ENCODE results near the gene FOCAD. TPM values are rescaled to one million over a fixed set of nuclear protein-coding genes. Genes with fewer than 3 reads are reported as not detected.

FOCAD gene
- total and polyA plus RNA-seq, 12 donors = 11.7 to 41.3 (median 31.2) TPM

DNA sequence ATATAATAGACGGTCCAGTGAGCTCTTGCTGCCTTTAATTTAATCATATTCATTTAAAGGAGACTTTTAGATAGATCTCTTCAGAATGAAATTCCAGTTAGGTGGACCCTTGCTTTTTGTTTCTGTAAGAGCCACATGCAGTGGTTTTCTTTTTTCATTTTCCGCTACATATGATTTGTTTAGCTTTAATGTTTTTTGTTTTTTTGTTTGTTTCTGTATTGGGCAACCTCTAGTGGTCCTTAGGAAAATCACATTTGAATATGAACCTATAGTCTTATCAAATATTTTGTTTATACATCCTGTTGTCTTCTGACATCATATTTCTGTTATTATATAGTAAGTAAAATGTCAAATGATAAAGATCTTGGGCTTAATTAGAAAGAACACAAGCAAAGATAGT lies 196.6 kb downstream of the FOCAD start:
- ATAC-seq = no peak
- Histone ChIP-seq H3K9me3 (no peaks in the 10 kb centered on the region), H3K4me1 (no peaks in the 10 kb centered on the region), H3K27ac (no peak overlapping the region), H3K27me3 (no peaks in the 10 kb centered on the region), H3K36me3 (peaks cover 0 to 45% (median 9%) of the 10 kb centered on the region in 9 donors), H3K4me3 (no peak overlapping the region)
- TF ChIP-seq, protein P1, sequence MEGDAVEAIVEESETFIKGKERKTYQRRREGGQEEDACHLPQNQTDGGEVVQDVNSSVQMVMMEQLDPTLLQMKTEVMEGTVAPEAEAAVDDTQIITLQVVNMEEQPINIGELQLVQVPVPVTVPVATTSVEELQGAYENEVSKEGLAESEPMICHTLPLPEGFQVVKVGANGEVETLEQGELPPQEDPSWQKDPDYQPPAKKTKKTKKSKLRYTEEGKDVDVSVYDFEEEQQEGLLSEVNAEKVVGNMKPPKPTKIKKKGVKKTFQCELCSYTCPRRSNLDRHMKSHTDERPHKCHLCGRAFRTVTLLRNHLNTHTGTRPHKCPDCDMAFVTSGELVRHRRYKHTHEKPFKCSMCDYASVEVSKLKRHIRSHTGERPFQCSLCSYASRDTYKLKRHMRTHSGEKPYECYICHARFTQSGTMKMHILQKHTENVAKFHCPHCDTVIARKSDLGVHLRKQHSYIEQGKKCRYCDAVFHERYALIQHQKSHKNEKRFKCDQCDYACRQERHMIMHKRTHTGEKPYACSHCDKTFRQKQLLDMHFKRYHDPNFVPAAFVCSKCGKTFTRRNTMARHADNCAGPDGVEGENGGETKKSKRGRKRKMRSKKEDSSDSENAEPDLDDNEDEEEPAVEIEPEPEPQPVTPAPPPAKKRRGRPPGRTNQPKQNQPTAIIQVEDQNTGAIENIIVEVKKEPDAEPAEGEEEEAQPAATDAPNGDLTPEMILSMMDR (IDR thresholded peaks at IDR 0.05) = peak in 1 of 9 donors; percentile 6
- 97% methylated on average over 2 of the region's 2 CpGs for WGBS, 2 donors
- intact Hi-C loops (cut with DNase I) = loop anchor here in 6 of 10 donors (5.0 to 10.0 kb wide), 4 partner anchors 54 to 256 kb away; partner anchors contain the start of gene MLLT3 (in 2 of the 6)
- DNase-seq = no peak

DNA sequence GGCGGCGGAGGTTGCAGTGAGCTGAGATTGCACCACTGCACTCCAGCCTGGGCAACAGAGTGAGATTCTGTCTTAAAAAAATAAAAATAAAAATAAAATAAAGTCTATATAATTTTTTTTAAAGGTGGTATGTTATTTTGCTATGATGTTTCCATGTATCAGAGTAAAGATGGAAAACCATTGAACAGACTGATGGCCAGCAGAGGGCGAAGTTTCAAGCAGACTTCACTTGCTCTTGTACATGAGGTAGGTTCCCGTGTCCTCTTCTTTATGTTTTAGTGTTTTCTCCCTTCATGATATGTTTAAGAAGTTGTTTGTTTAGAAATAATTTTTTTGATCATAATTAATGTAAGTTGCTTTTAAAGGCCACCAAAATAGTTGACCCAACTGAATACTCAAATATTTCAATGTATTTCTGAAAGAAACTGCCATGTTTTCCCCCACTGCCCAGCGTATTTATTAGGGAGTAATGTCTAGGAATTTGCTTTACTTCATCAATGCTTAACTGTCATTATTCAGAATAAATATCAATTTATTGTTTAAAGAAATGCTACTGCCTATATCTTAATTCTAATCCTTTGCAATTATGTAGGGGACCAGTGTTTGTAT lies 201.0 kb downstream of the FOCAD start:
- Histone ChIP-seq H3K36me3 (peaks cover 0 to 38% (median 9%) of the 10 kb centered on the region in 9 donors), H3K9me3 (no peaks in the 10 kb centered on the region), H3K27me3 (no peaks in the 10 kb centered on the region), H3K4me1 (no peaks in the 10 kb centered on the region), H3K27ac (no peak overlapping the region), H3K4me3 (no peak overlapping the region)
- WGBS, 2 donors = 72 to 75% methylated on average over 5 of the region's 5 CpGs
- ATAC-seq (no peak), DNase-seq (peak; percentile 24 to 44)
- intact Hi-C loops (cut with DNase I) = loop anchor here in 8 of 10 donors (2.0 to 10.0 kb wide), 5 partner anchors 50 to 260 kb away; partner anchors contain the start of gene MLLT3 (in 2 of the 8)
- TF ChIP-seq, protein P1 (IDR thresholded peaks at IDR 0.05) = peak; percentile 28 to 81 (median 67)

DNA sequence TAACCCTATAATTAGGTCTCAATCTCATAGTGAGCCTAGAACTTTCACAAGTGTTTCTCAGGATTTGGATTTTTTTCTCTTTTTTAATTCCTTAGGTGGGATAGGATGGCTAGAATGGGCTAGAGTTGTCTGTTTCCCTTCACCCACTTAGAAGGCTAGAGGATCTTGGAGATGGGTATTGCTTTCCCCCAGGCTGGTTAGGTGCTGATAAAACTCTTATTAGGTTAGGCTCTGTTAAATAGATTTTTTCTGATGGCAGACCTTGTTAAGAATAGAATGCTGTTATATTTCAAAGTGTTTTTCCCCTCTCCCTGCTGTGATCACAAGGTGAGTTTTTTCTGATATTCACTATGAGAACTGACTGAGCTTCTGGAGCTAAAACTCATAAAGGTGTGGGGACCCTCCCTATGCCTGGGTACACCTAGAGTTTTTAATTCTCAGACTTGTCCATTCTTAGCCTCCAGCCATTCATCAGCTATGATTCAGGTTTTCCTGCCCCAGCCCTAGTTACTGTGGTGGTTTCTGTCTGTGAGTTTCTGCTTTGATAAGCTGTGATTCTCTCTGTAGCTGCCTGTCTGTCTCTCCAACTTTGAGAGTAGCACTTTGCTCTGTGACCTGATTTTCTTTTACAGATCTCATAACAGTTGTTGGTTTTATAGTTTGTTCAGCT lies 215.0 kb downstream of the FOCAD start:
- Histone ChIP-seq H3K27ac (no peak overlapping the region), H3K9me3 (no peaks in the 10 kb centered on the region), H3K4me3 (no peak overlapping the region), H3K4me1 (no peaks in the 10 kb centered on the region), H3K27me3 (no peaks in the 10 kb centered on the region), H3K36me3 (no peaks in the 10 kb centered on the region)
- TF ChIP-seq, protein P1 (IDR thresholded peaks at IDR 0.05) = no peak
- intact Hi-C loops (cut with DNase I) = no loop called here
- ATAC-seq (no peak), DNase-seq (no peak)

DNA sequence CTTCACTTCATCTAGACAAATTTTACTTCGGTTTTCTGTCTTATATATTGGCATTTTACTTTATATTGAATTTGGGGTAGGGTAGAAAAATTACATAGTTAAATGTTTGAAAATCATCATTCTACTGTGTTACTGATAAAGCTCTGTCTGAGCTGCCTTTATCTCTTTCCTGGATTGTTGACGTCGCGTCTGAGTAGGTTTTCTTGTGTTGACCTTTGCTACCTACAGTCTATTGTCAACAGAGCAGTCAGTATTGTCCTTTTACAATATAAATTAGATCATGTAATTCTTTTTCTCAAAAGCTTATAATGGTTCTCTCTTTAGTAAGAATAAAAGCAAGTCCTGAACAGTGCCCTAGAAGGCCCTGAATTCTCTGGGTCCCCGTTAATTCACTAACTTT lies 219.2 kb downstream of the FOCAD start:
- Histone ChIP-seq H3K4me1 (no peaks in the 10 kb centered on the region), H3K4me3 (no peak overlapping the region), H3K36me3 (peaks cover 0 to 11% (median 0%) of the 10 kb centered on the region in 9 donors), H3K27me3 (no peaks in the 10 kb centered on the region), H3K27ac (no peak overlapping the region), H3K9me3 (no peaks in the 10 kb centered on the region)
- WGBS, 2 donors = 82 to 88% methylated on average over 5 of the region's 5 CpGs
- ATAC-seq = no peak
- DNase-seq = no peak
- TF ChIP-seq, protein P1 (IDR thresholded peaks at IDR 0.05) = no peak
- intact Hi-C loops (cut with DNase I) = no loop called here

Data from heart right ventricle (tissue), 16 donors.